ENCODE results near the gene MGLL. TPM values are rescaled to one million over a fixed set of nuclear protein-coding genes. Genes with fewer than 3 reads are reported as not detected.

MGLL gene
- total RNA-seq, 1 experiment from 2014 or later, result 42.4 TPM

DNA sequence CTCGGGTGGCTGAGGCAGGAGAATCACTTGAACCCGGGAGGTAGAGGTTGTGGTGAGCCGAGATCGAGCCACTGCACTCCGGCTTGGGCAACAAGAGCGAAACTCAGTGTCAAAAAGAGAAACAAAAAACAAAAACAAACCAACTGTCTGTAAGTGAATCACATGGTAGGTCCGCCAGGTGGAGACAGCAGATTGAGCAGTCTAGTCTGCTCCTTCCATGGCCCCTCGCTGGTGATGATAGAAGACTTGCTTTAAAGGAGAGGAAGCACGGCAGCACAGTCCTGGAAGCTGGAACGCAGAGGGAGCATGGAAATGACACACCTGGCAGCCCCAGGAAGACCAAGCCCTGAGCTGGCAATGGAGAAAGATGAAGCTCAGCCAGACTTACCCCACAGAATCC is 31.4 kb upstream of the MGLL start:
- BruUV-seq (replicated peaks), result no TSS peak
- no peak for DNase-seq
- TF ChIP-seq, protein P1, sequence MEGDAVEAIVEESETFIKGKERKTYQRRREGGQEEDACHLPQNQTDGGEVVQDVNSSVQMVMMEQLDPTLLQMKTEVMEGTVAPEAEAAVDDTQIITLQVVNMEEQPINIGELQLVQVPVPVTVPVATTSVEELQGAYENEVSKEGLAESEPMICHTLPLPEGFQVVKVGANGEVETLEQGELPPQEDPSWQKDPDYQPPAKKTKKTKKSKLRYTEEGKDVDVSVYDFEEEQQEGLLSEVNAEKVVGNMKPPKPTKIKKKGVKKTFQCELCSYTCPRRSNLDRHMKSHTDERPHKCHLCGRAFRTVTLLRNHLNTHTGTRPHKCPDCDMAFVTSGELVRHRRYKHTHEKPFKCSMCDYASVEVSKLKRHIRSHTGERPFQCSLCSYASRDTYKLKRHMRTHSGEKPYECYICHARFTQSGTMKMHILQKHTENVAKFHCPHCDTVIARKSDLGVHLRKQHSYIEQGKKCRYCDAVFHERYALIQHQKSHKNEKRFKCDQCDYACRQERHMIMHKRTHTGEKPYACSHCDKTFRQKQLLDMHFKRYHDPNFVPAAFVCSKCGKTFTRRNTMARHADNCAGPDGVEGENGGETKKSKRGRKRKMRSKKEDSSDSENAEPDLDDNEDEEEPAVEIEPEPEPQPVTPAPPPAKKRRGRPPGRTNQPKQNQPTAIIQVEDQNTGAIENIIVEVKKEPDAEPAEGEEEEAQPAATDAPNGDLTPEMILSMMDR (IDR thresholded peaks at IDR 0.05; ENCODE audit: unreplicated experiment), result no peak
- Mint-ChIP-seq H3K36me3 (ENCODE audit: insufficient read depth, unreplicated experiment) (no peaks in the 10 kb centered on the region), H3K4me3 (ENCODE audit: low read depth, unreplicated experiment) (no peak overlapping the region), H3K27ac (ENCODE audit: unreplicated experiment) (no peak overlapping the region), H3K4me1 (ENCODE audit: low read depth, unreplicated experiment) (no peaks in the 10 kb centered on the region), H3K27me3 (ENCODE audit: unreplicated experiment) (peaks cover 31% of the 10 kb centered on the region), H3K9me3 (ENCODE audit: low read depth, unreplicated experiment) (no peaks in the 10 kb centered on the region)
- CTCF ChIA-PET, result interaction anchor here (1.0 kb wide), 1 partner anchor 109 kb away, joined by 3 read pairs; no protein-coding TSS in a partner anchor
- intact Hi-C loops (cut with micrococcal nuclease; ENCODE audit: unreplicated experiment), result loop anchor here (5.0 kb wide), 1 partner anchor 119 kb away; no protein-coding TSS in a partner anchor

DNA sequence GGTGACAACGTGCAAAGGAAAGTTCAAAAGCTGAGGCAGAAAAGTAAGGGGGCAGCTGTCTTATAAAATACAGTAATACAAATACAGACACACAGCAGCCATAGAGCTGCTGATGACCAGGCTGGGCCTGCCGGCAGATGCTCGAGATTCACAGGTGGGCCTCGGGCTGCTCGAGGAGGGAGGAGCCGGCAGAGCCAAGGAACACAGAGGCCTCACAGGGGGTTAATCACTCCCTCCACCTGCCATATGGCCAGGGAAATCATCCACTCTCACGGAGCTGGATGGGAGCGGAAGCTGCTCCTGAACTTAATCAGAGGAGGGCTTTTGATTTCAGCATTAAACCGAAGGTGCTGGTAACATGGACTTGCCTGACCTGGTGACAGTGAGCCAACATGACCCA is 29.6 kb upstream of the MGLL start:
- intact Hi-C loops (cut with micrococcal nuclease; ENCODE audit: unreplicated experiment), result loop anchor here (5.0 kb wide), 1 partner anchor 120 kb away; no protein-coding TSS in a partner anchor
- Mint-ChIP-seq H3K9me3 (ENCODE audit: low read depth, unreplicated experiment) (no peaks in the 10 kb centered on the region), H3K27ac (ENCODE audit: unreplicated experiment) (no peak overlapping the region), H3K4me3 (ENCODE audit: low read depth, unreplicated experiment) (no peak overlapping the region), H3K27me3 (ENCODE audit: unreplicated experiment) (peaks cover 38% of the 10 kb centered on the region), H3K4me1 (ENCODE audit: low read depth, unreplicated experiment) (no peaks in the 10 kb centered on the region), H3K36me3 (ENCODE audit: insufficient read depth, unreplicated experiment) (no peaks in the 10 kb centered on the region)
- CTCF ChIA-PET, result no interaction called here
- TF ChIP-seq, protein P1 (IDR thresholded peaks at IDR 0.05; ENCODE audit: unreplicated experiment), result no peak
- BruUV-seq (replicated peaks), result no TSS peak
- no peak for DNase-seq

DNA sequence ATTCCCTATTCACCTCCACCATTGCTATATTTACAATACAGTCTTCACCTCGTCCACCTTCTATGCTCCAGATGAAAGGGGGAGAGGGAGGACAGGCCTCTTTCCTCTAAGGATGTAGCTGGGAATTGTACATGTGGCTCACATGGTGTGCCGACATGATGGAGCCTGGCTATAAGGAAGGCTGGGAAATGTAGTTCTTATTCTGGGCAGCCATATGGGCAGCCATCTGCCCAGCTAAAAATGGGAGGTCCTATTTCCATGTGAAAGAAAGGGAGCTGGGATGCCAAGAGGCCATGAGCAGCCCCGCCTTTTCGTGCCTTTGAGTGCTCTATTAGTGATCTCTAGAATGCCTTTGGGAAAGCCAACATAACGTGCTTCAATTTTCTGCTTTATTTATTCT is 27.1 kb upstream of the MGLL start:
- H3K27ac Mint-ChIP-seq (ENCODE audit: unreplicated experiment), result no peak overlapping the region
- TF ChIP-seq, protein P1 (IDR thresholded peaks at IDR 0.05; ENCODE audit: unreplicated experiment), result no peak
- intact Hi-C loops (cut with micrococcal nuclease; ENCODE audit: unreplicated experiment), result no loop called here

DNA sequence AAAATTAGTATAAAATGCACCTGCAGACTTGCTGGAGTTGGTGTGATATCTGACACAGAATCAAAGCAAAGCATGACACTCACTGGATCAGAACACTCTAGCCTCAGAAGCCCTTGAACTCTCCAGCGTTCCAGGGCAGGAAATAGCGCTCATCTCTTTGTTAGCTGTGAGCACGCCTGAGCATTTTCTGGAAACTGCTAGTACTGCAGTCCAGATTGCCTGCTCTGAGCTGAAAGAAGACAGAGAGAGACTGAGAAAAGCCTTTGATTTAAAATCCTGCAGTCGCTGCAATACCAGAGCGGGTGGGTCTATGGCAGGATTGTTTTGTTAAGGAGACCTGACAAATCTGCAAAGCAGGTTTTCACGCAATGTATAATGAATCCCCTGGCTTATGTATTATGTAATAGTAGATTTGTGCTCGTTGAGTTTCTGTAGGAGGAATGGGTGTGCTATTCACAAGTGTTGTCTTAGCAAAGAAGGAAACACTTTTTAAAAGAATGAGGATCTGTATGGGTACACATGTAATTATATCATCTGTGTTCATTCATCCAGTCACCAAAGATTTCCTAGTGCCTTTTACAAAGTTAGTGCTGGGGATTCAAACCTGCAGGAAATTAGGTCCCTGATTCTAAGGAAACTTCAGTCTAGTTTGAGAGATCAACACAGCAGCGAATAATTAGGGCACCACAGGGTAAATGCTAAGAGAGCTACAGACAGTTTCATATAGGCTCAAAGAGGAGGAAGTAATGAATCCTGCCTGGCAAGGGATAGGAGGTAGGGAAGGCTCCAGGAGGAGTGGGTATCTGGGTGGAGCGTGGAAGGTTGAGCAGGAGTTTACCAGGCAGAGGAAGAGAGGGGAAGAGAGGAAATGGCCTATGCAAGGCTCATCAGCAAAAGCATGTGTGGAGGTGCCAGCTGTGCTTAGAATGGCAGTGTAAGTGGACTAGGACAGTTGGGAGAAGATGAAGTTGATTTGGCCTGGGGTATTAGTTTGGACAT is 26.1 kb upstream of the MGLL start:
- CTCF ChIA-PET, result interaction anchor here (1.0 kb wide), 1 partner anchor 113 kb away, joined by 3 read pairs; no protein-coding TSS in a partner anchor
- TF ChIP-seq, protein P1 (IDR thresholded peaks at IDR 0.05; ENCODE audit: unreplicated experiment), result no peak

More for the DNA sequence above, 27.1 kb upstream of the MGLL start:
- DNase-seq, result no peak
- Mint-ChIP-seq H3K4me3 (ENCODE audit: low read depth, unreplicated experiment) (no peak overlapping the region), H3K36me3 (ENCODE audit: insufficient read depth, unreplicated experiment) (no peaks in the 10 kb centered on the region), H3K4me1 (ENCODE audit: low read depth, unreplicated experiment) (no peaks in the 10 kb centered on the region), H3K27me3 (ENCODE audit: unreplicated experiment) (peaks cover 35% of the 10 kb centered on the region), H3K9me3 (ENCODE audit: low read depth, unreplicated experiment) (no peaks in the 10 kb centered on the region)
- CTCF ChIA-PET, result interaction anchor here (1.0 kb wide), 1 partner anchor 112 kb away, joined by 3 read pairs; no protein-coding TSS in a partner anchor
- no TSS peak for BruUV-seq (replicated peaks)

More for the DNA sequence above, 26.1 kb upstream of the MGLL start:
- intact Hi-C loops (cut with micrococcal nuclease; ENCODE audit: unreplicated experiment), result no loop called here
- H3K27me3 Mint-ChIP-seq (ENCODE audit: unreplicated experiment), result peaks cover 26% of the 10 kb centered on the region
- no peak for DNase-seq
- no peaks in the 10 kb centered on the region for H3K9me3 Mint-ChIP-seq (ENCODE audit: low read depth, unreplicated experiment)
- H3K4me3 Mint-ChIP-seq (ENCODE audit: low read depth, unreplicated experiment), result no peak overlapping the region
- H3K4me1 Mint-ChIP-seq (ENCODE audit: low read depth, unreplicated experiment), result no peaks in the 10 kb centered on the region
- no peak overlapping the region for H3K27ac Mint-ChIP-seq (ENCODE audit: unreplicated experiment)
- BruUV-seq (replicated peaks), result no TSS peak
- no peaks in the 10 kb centered on the region for H3K36me3 Mint-ChIP-seq (ENCODE audit: insufficient read depth, unreplicated experiment)
